Measurements from ENCODE around the gene ACTN4. TPM values are rescaled to one million over a fixed set of nuclear protein-coding genes. Genes with fewer than 3 reads are reported as not detected.

The ACTN4 gene
- total RNA-seq, 2 donors from 2014 or later: 1,019 to 1,060 TPM

GRCh38 chr19:38736036-38736412, 88.6 kb downstream of the ACTN4 start:
- no peak for TF ChIP-seq CTCF (IDR thresholded peaks at IDR 0.05)
- Histone ChIP-seq H3K4me3 (peak overlapping the region; percentile 31), H3K4me1 (no peaks in the 10 kb centered on the region), H3K9me3 (no peaks in the 10 kb centered on the region), H3K27ac (peak overlapping the region; percentile 44), H3K27me3 (no peaks in the 10 kb centered on the region), H3K36me3 (no peaks in the 10 kb centered on the region), H3K9ac (ENCODE audit: low read depth in 2 of 2, low read length in 2 of 2) (peak overlapping the region in 1 of 2 donors; percentile 73)
- intact Hi-C loops (cut with DNase I): no loop called here
- peak; percentile 57 for DNase-seq

- no peak for TF ChIP-seq CTCF (IDR thresholded peaks at IDR 0.05)
- H3K9ac ChIP-seq (ENCODE audit: low read depth in 2 of 2, low read length in 2 of 2): no peak overlapping the region
- peak; percentile 82 for DNase-seq
- no peaks in the 10 kb centered on the region for H3K36me3 ChIP-seq
- H3K4me1 ChIP-seq: no peaks in the 10 kb centered on the region
- intact Hi-C loops (cut with DNase I): no loop called here
- H3K27ac ChIP-seq: no peak overlapping the region
- H3K27me3 ChIP-seq: no peaks in the 10 kb centered on the region
- H3K4me3 ChIP-seq: peak overlapping the region; percentile 31
- H3K9me3 ChIP-seq: no peaks in the 10 kb centered on the region
Observed at GRCh38 chr19:38736413-38737280, 89.2 kb downstream of the ACTN4 start.

GRCh38 chr19:38737281-38737865, 89.9 kb downstream of the ACTN4 start:
- Histone ChIP-seq H3K27ac (no peak overlapping the region), H3K4me3 (no peak overlapping the region)
- intact Hi-C loops (cut with DNase I): no loop called here

GRCh38 chr19:38737921-38738737, 90.7 kb downstream of the ACTN4 start:
- no peak overlapping the region for H3K9ac ChIP-seq (ENCODE audit: low read depth in 2 of 2, low read length in 2 of 2)
- no peak overlapping the region for H3K27ac ChIP-seq
- H3K36me3 ChIP-seq: no peaks in the 10 kb centered on the region
- H3K4me1 ChIP-seq: no peaks in the 10 kb centered on the region
- no peak for DNase-seq
- TF ChIP-seq CTCF (IDR thresholded peaks at IDR 0.05): no peak
- H3K9me3 ChIP-seq: no peaks in the 10 kb centered on the region
- no peak overlapping the region for H3K4me3 ChIP-seq
- H3K27me3 ChIP-seq: no peaks in the 10 kb centered on the region
- intact Hi-C loops (cut with DNase I): no loop called here

More at GRCh38 chr19:38737281-38737865, 89.9 kb downstream of the ACTN4 start:
- no peaks in the 10 kb centered on the region for H3K27me3 ChIP-seq
- TF ChIP-seq CTCF (IDR thresholded peaks at IDR 0.05): no peak
- H3K9me3 ChIP-seq: no peaks in the 10 kb centered on the region
- DNase-seq: no peak
- no peaks in the 10 kb centered on the region for H3K36me3 ChIP-seq
- H3K4me1 ChIP-seq: no peaks in the 10 kb centered on the region
- peak overlapping the region in 1 of 2 donors; percentile 12 for H3K9ac ChIP-seq (ENCODE audit: low read depth in 2 of 2, low read length in 2 of 2)

GRCh38 chr19:38739440-38740256, 92.2 kb downstream of the ACTN4 start:
- H3K27me3 ChIP-seq: no peaks in the 10 kb centered on the region
- no peaks in the 10 kb centered on the region for H3K9me3 ChIP-seq
- H3K4me3 ChIP-seq: no peak overlapping the region
- no peak overlapping the region for H3K27ac ChIP-seq
- H3K4me1 ChIP-seq: no peaks in the 10 kb centered on the region
- no peaks in the 10 kb centered on the region for H3K36me3 ChIP-seq
- intact Hi-C loops (cut with DNase I): no loop called here
- DNase-seq: no peak
- H3K9ac ChIP-seq (ENCODE audit: low read depth in 2 of 2, low read length in 2 of 2): no peak overlapping the region
- TF ChIP-seq CTCF (IDR thresholded peaks at IDR 0.05): no peak
